NCI-H1436 (cell line): ENCODE data around the gene PLEKHM1.

Experiments
- DNase-seq: peaks from one replicate; lab custom pipeline; 2025; lab: John Stamatoyannopoulos, UW

Gene PLEKHM1

GRCh38 chr17:45398800-45399199, 91.7 kb downstream of the PLEKHM1 start:
- DNase-seq: no peak

DNA sequence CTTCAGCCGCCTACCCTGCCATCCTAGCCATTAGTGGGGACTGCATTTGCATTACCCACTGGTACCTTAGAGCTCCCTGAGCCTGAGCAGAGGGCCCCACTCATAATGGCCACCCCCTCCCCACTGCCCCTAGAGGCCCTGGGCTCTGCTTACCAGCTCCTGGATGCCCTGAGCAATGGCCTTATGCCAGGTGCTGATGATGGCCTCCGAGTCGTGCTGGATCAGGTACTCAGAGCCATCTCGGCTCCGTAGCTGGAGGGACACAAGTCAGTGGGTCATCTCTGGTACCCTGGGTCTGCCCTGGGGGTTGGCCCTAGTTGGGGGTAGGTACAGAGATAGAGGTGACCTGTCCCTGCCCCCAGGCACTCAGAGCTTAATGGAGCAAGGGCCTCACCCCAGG, 92.7 kb downstream of the PLEKHM1 start:
- DNase-seq: no peak

- no peak for DNase-seq
Observed at GRCh38 chr17:45396496-45397205, 93.9 kb downstream of the PLEKHM1 start.

DNA sequence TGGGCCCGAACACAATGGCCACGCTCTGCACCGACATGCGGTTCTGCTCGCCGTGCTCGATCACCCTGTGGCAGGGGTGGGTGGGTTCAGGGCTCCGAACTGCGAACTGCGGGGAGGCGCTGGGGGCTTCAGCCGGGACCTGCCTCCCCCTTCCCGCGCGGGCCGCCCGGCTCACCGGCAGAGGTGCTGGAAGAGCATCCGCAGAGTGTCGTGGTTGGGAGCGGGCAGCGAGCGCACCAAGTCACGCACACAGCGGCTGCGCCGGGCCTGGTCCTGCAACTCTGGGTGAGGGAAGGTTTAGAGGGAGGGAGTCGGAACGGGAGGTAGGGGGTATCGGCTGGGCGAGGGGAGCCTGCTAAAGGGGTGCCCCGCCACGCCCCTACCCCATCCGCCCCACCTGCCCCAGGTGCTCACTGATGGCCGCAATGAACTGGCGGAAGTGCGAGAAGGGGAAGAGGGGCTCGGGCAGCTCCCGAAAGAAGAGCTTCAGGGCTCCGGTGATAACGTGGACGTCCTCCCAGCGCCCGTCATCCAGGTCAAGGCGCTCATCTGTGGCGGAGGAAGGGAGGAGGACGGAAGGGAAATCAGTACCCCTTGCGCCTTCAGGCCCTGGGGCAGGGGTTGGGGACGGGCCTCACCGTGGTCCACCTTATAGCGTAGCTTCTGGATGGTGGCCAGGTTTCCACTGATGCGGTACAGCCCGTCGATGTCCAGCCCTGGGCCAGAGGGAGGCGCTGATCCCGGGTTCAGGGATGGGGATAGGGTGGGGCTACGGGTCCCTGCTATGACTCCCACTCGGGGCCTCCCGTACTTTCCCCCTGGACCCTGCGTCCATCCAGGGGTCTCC, 94.7 kb downstream of the PLEKHM1 start:
- DNase-seq: no peak

GRCh38 chr17:45394913-45395568, 95.5 kb downstream of the PLEKHM1 start:
- DNase-seq: peak; percentile 66

- no peak for DNase-seq
Observed at GRCh38 chr17:45394564-45394912, 96.0 kb downstream of the PLEKHM1 start.

- no peak for DNase-seq
Observed at GRCh38 chr17:45394091-45394490, 96.4 kb downstream of the PLEKHM1 start.

DNA sequence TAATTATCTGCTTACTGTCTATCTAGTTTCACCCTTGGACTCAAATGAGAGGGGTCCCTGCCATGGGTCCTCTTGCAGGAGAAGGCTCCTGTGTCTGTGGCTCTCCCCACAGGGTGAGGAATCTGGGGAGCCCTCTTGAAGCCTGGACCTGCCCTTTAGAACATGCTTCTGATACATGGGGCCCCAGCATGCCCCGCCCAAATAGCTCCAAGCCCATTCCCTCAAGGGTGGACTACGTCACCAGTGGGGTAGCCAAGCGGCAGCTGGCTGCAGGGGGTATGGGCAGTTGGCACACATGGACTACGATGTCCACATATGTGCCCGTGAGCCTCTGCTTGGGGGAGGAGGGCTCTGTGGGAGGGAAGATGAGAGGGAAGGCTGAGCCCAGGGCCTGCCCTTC, 97.1 kb downstream of the PLEKHM1 start:
- DNase-seq: no peak

DNA sequence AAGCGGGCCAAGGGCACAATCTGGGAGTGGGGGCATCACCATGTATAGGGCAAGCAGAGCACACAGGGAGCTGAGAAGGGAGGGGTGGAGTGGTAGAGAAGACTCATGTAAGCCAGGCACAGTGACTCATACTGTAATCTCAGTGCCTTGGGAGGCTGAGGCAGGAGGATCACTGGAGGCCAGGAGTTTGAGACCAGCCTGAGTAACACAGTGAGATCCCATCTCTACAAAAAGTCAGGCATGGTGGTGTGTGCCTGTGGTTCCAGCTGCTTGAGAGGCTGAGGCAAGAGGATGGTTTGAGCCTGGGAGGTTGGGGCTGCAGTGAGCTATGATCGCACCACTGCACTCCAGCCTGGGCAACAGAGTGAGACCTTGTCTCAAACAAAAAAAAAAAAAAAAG, 98.6 kb downstream of the PLEKHM1 start:
- no peak for DNase-seq

DNA sequence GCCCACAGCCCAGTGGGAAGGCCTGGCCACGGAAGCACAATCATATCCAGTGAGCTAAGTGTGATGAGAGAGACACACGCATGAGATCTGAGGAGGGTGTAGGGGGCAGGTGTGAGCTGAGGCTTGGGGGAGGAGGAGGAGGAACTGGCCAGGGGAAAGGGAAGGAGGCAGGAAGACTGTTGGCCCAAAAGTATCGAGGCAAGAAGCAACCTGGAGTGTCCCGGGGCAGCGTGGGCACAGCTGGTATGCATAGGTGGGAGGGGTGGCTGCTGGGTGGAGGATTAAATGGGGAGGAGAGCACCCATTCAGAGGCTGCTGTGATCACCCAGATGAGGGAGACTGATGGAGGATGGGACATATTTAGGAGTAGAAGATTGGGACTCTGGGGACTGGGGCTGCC, 99.2 kb downstream of the PLEKHM1 start:
- DNase-seq: no peak

- no peak for DNase-seq
Observed at GRCh38 chr17:45389354-45389753, 101.2 kb downstream of the PLEKHM1 start.

GRCh38 chr17:45388604-45389325, 101.8 kb downstream of the PLEKHM1 start:
- DNase-seq: no peak

DNA sequence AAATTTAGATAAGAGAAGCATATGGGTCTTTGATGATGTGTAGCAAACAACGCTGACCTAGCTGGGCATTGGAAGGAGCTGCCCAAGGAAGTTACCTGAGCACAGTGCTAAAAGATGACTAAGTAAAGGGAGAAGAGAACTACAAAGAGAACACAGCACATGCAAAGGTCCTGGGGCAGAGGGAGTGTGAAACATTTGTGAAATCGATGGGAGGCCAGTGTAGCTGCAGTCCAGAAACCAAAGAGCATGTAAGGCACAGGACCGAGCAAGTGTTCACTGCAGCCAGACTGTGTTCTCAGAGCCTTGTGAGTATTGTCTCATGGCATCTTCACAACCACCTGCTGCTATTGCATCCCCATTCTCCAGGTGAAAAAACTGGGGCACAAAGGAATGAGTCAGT, 102.8 kb downstream of the PLEKHM1 start:
- DNase-seq: no peak

GRCh38 chr17:45386178-45386577, 104.3 kb downstream of the PLEKHM1 start:
- no peak for DNase-seq
